Fibroblast of peridontal ligament (primary cell): ENCODE measurements around the gene LAGE3.

Source experiments
- DNase-seq: peaks from one replicate; pipeline ENCODE4 v3.0.0-alpha.2; 2010; ENCODE audit errors: extremely low read depth

LAGE3 gene

GRCh38 chrX:154435171-154435733, 43.8 kb downstream of the LAGE3 start:
- DNase-seq = no peak

GRCh38 chrX:154434394-154435168, 44.5 kb downstream of the LAGE3 start:
- DNase-seq = no peak

GRCh38 chrX:154433605-154434004, 45.5 kb downstream of the LAGE3 start:
- no peak for DNase-seq

- DNase-seq = no peak
Measured at GRCh38 chrX:154432210-154432609, 46.9 kb downstream of the LAGE3 start.

GRCh38 chrX:154431341-154431740, 47.7 kb downstream of the LAGE3 start:
- no peak for DNase-seq

GRCh38 chrX:154430916-154431315, 48.2 kb downstream of the LAGE3 start:
- DNase-seq = no peak

- no peak for DNase-seq
Measured at GRCh38 chrX:154430479-154430878, 48.6 kb downstream of the LAGE3 start.

GRCh38 chrX:154429711-154430110, 49.4 kb downstream of the LAGE3 start:
- no peak for DNase-seq

GRCh38 chrX:154428176-154429171, 50.6 kb downstream of the LAGE3 start, which contains the start of gene ATP6AP1:
Gene ATP6AP1 (plus strand): TSS chrX:154428677. CDS start chrX:154428693, 16 bp downstream.
- DNase-seq = peak; percentile 90
